NCI-H2107 treated with DMSO at 0.1 percent for 48 hours (cell line): ENCODE measurements around the gene ATF1.
A peak's percentile ranks its signal among the peaks of the same experiment; 100 is the strongest.
"Not testable (repeated sequence)": the region's sequence is repeated elsewhere in the genome, so short reads cannot be mapped to it uniquely, and the experiment has no call there.

Experiments
- DNase-seq: peaks from one replicate; lab custom pipeline; 2025; ENCODE audit not compliant: unreplicated experiment; lab: John Stamatoyannopoulos, UW

The ATF1 gene

DNA sequence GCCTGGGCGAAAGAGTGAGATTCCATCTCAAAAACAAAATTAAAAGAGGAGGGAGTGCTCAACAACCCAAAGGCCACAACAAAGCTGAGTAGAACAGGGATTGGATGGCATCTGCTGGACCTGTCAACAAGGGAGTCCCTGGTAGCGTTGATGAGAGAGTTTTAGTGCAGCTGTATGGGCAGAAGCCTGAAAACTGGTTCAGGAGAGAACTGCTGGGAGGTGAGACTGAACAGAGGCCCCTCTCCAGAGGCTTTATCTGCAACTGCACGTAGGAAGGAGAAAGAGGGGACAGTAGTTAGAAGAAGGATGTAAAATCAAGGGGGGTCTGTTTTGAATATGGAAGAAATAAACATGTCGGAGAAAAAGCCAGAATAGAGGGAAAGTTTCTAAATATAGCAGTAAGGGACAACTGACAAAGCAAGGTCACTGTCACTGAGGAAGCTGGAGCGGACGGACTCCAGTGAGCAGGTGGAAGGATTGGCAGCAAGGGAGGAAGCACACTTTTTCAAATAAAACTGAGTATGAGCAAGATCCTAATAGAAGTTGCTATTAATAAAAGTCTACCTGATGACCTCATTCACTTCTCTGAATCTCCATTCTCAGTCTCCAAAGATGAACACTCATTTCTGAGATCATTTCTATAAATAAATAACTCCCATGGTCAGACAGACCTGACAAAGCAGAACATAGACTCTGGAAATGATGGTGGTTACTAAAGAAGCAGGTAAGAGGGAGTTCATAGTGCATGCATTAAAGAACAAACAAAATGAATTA, 11.8 kb upstream of the ATF1 start:
- DNase-seq, result no peak

DNA sequence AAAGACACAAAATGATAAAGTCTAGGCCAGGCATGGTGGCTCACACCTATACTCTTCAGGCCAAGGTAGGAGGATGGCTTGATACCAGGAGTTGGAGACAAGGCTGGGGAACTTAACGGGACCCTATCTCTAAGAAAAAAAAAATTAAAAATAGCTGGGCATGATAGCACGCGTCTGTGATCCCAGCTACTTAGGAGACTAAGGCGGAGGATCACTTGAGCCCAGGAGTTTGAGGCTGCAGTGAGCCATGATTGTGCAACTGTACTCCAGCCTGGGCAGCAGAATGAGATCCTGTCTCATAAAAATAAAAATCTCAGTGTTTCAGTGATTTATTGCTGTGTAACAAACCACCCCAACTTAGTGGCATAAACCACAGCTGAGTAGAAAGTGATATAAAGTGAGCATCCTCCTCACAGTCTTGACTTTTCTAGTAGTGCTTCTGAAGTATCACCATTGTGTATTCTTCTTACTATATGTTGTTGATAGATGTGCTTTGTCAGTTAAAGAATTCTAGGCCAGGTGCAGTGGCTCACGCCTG, 10.6 kb upstream of the ATF1 start:
- DNase-seq, result no peak

DNA sequence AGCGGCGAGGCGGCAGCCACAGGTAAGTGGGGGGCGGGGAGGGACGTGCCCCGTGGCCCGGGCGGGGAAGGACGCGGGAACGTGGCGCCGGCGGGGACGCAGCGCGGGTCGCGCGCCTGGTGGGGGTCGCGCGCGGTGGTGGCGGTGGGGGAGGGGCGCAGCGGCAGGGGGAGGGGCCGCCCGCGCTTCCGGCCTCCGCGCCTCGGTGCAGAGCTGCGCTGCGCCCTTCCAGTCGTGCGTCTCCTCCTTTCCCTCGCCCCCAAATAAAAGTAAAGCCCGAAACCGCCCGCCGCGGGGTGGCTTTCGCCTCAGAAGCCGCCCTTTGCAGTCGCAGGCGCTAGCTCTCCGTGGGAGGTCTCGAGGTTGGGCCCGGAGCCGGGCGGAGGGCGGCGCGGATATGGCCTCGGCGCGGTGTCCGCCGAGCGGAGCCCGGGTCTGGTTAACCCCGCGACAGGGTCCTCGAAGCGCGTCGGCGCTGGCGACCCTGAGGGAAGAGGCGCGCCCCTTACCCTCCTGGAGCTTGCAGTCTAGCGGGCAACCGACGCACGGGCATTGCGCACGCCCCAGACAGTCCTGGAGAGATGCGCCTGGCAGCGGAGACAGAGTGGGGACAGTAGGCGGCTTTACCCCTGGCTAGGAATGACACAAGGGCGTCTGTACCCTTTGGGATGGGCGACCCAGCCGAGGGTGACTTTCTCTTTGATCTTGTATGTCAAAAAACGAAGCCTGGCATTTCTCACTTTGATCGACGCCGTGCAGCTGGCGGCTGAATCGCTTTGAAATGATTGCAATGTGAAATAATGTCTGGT, 589 bp downstream of the ATF1 start:
- no peak for DNase-seq

- peak; percentile 61 for DNase-seq
Measured at GRCh38 chr12:50765095-50765911, 1.4 kb downstream of the ATF1 start.

DNA sequence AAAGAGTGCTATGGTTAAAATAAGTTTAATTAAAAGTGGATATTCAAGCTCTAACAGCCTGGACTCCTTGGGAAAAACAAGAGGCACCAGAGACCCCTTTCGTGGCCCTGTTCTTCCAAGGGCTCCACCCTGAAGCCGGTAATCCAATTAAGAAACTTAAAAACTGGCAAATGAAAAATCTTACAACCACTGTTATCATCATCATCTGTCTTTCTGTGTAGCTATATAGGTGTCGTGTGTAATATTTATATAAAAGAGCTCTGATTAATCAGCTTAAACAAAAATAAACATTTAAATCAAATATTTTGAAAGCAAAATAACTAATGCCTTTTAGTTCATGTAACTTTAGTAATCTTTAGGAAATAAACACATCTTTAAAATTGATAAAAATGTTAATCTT, 4.5 kb downstream of the ATF1 start:
- DNase-seq, result no peak

DNA sequence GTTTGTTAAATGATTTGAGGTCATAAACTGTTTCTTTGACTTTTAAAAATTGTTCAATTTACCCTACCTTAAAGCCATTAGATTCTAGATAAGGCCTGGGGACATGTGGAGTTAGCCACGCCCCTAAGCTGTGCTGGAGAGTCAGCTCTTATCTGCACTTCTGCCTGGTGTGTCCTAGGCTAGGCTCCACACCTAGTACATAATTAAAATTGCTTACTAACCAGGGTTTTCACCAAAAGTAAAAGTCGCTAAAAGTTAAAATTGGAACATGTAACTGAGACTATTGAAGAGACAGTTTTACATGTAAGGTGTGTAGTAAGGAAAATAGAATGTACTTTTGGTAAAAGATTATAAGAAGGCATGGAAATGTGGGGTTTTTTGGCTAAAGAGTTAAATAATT, 4.9 kb downstream of the ATF1 start:
- not testable (repeated sequence) for DNase-seq

GRCh38 chr12:50771409-50771808, 7.5 kb downstream of the ATF1 start:
- DNase-seq, result no peak

DNA sequence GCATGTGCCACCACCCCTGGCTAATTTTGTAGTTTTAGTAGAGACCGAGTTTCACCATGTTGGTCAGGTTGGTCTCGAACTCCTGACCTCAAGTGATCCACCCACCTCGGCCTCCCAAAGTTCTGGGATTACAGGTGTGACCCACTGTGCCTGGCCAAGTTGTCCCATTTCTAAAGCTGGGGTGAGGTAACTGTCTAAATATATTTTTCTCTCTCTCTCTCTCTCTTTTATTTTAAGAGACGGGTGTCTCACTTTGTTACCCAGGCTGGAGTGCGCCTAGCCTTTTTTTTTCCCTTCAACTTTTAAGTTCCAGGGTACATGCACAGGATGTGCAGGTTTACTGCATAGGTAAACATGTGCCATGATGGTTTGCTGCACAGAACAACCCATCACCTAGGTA, 8.6 kb downstream of the ATF1 start:
- DNase-seq, result no peak

DNA sequence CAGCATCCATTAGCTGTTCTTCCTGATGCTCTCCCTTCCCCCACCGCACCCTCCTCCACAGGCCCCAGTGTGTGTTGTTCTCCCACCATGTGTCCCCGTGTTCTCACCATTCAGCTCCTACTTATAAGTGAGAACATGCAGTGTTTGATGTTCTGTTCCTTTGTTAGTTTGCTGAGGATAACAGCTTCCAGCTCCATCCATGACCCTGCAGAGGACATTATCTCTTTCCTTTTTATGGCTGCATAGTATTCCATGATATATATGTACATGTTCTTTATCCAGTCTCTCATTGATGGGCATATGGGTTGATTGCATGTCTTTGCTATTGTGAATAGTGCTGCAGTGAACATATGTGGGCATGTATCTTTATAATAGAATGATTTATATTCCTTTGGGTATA, 9.0 kb downstream of the ATF1 start:
- DNase-seq, result no peak

DNA sequence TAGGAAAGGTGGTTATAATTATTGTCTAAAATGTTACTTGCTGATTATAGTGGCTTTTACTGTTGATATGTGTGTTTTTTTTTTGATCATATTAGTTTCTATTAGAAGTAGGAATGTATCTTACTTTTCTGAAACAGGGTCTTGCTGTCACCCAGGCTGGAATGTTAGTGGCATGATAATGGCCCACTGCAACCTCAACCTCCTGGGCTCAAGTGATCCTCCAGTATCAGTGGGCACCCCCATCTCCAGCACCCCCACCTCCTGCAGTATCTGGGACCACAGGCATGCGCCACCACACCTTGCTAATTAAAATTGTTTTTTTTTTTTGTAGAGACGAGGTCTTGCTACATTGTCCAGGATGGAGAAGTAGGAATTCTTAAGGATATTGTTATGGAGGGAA, 11.3 kb downstream of the ATF1 start:
- no peak for DNase-seq

- DNase-seq, result no peak
Measured at GRCh38 chr12:50776749-50777728, 13.1 kb downstream of the ATF1 start.

DNA sequence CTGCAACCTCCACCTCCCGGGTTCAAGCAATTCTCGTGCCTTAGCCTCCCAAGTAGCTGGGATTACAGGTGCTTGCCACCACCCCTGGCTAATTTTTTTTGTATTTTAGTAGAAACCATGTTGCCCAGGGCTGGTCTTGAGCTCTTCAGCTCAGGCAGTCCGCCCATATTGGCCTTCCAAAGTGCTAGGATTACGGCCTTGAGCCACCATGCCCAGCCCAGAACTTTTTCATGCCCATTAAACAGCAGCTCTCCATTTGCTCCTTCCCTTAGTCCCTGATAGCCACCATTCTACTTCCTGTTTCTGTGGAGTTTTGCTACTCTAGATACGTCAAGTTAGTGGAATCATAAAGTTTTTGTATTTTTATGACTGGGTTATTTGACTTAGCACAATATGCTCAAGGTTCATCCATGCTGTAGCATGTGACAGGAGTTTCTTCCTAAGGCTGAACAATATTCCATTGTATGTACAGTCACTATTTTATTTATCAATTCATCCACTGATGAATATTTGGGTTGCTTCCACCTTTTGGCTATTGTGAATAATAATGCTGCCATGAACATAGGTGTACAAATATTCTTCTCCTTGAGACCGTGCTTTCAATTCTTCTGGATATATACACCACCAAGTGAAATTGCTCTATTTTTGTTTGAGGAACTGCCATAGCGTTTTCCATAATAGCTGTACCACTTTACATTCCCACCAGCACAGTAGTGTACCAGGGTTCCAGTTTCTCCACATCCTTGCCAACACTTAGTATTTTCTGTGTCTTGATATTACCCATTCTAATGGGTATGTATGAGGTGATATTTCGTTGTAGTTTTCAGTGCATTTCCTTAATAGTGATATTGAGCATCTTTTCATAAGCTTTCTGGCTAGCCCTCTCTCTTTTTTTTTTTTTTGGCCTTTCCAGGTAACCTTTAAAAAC, 15.0 kb downstream of the ATF1 start:
- DNase-seq, result no peak

- DNase-seq, result no peak
Measured at GRCh38 chr12:50780013-50780412, 16.1 kb downstream of the ATF1 start.

DNA sequence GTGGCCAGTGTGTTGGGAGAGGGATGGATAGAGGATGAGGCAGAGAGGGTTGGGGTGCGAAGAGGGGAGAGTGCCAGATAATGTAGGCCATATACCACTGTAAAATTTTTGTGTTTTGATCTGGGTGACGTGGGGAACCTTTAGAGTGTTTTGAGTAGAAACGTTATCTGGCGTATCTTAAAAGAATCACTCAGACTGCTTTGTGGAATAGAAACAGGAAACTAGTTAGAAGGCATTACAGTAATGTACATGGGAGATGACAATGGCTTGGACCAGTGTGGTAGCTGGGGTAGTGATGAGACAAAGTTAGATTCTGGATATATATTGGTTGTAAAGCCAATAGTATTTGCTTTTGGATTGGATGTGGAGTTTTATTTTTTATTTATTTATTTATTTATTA, 20.6 kb downstream of the ATF1 start:
- DNase-seq, result no peak

DNA sequence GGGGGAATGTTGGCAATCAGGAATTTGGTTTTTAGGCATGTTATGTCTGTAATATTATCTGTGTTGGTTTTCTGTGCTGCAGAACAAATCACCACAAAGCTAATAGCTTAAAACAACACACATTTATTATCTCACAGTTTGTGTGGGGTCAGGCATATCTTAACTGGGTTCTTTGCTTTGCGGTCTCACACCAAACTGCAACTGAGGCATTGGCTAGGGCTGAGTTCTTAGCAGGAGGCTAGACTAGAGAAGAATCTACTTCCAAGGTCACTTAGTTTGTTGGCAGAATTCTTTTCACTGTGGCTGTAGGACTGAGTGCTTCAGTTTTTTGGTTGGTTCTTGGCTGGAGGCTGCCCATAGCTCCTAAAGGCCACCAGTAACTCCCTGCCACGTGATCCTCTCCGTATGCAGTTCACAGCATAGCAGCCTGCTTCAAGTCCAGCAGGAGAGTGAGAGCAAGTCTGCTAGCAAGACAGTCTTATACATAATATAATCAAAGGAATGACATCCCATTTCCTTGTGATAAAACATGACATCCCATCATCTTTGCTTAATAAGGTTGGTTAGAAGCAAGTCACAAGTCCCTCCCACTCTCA, 21.6 kb downstream of the ATF1 start:
- no peak for DNase-seq

DNA sequence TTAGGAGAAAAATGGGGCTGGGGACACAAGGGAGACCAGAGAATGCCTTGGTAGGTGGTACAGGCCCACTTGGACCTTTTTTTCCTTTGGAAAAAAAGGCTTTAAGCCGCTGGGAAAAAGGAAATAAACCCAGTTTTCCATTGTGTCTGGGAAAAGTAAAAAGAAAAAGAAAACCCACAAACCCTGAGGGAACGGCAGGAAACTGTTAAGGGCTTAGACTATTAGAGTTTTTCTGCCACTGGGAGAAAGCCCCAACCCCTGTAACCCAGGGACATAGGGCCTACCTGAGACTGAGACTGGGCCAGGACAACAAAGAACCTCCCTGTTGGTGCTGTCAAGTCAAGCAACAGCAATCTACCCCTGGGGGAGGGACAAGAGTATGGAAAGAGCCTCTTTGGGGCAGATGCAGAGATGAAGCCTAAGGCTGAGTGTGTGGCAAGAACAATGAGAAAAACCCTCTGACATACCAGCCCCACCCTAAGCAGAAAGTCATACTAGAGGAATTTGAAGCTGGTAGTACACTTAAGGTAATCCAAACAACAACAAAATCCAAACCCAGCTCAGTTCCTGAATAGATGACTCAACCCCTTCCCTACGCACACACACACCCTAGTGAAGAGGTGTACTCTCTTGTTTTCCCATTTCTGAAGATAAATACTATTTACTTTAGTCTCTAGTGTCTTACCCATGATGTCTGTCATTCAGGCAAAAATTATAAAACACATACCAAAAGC, 22.8 kb downstream of the ATF1 start:
- DNase-seq, result no peak

GRCh38 chr12:50787618-50788017, 23.7 kb downstream of the ATF1 start:
- DNase-seq, result no peak

DNA sequence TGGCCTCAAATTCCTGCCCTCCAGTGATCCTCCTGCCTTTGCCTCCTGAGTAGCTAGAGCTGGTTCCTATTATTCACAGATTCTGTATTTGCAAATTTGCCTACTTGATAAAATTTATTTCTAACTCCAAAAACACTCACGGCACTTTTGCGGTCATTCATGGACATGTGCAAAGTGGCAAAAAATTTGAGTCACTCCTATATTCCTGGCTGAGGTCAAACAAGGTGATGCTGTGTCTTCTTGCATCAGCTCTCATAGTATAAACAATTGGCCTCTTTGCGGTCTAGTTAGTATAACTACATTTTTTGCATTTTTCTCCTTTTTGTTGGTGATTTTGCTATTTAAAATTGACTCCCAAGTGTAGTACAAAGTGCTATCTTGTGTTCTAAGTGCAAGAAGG, 24.7 kb downstream of the ATF1 start:
- no peak for DNase-seq
